Measurements from ENCODE around the gene SYDE2.

GRCh38 chr1:85228972-85229371 lies 28.2 kb upstream of the SYDE2 start:
- TF ChIP-seq CTCF (IDR thresholded peaks at IDR 0.05; ENCODE audit: low read depth, low read length, poor library complexity, severe bottlenecking): no peak
- TF ChIP-seq EZH2phosphoT487 (IDR thresholded peaks at IDR 0.05; ENCODE audit: borderline replicate concordance, low read length): no peak

Data from DOHH2 (cell line).